Measurements from ENCODE around the gene NSG2.
"Not testable (repeated sequence)": the region's sequence is repeated elsewhere in the genome, so short reads cannot be mapped to it uniquely, and the experiment has no call there.

The NSG2 gene

DNA sequence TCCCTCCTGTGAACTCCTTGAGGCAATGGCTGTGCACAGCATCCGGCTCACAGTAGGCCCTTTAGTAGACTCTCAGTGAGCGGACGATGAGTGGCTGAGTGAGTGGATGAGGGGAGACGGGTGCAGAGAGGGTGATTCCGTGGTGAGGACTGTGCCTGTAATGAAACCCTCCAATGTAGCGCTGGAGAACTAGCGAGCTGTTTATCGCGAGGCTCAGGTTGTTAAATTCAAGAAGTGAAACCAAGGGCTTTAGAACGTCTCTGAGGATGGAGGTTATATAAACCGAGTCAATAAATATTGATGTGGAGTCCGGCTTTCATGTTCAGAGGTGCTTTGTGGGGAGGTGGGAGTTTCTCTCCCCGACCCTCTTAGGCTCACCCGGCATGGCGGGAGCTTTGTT is 53.2 kb downstream of the NSG2 start:
- no peak overlapping the region for H3K4me3 ChIP-seq (ENCODE audit: low read depth, low read length)

DNA sequence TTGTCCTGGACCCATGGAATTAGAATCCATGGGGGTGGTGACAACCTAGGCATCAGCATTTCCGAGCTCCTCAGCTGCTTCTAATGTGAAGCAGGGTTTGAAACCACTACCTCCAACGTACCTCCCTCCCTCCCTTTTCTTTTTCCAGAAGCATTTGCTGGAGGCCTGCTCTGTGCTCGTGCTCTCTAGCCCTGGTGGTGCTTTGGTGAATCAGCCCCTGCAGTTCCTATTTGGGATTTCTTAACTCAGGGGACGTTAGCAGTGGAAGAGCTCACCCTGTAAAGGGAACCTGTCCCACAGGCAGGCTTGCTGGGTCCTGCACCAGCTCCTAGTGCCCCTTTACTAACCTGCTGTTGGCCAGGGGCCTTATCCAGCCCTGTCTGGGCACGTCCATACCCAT is 55.0 kb downstream of the NSG2 start:
- no peak overlapping the region for H3K4me3 ChIP-seq (ENCODE audit: low read depth, low read length)

DNA sequence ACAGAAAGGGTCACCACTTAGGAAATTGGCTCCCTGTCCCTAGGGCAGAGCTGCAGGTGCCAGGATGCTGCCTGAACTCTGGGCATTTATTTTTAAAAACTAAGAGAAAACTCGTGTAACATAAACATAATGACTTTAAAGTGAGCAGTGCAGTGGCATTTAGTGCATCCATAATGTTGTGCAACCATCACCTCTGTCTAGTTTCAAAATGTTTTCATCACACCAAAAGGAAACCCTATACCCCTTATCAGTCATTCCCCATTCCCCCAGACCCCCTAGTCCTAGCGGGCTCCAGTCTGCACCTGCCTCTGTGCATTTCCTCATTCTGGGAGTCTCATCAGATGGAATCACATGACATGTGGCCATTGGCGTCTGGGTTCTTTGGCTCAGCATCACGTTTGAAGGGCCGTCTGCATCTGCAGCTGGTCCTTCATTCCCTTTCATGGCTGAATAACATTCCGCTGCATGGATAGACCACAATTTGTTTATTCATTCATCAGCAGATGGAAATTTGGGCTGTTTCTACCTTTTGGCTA is 55.8 kb downstream of the NSG2 start:
- H3K4me3 ChIP-seq (ENCODE audit: low read depth, low read length): no peak overlapping the region

DNA sequence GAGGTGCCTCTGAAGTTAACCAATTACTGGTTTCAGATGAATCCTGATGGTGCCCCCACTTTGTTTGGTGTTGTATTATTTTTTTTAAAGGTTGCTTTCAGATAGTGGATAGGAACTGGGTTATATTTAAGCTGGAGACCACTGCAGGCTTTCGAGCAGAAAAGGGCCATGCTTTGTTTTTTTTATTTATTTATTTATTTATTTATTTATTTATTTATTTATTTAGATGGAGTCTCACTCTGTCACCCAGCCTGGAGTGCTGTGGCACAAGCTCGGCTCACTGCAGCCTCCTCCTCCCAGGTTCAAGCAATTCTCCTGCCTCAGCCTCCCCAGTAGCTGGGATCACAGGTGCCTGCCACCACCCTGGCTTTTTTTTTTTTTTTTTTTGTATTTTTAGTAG is 57.1 kb downstream of the NSG2 start:
- not testable (repeated sequence) for H3K4me3 ChIP-seq (ENCODE audit: low read depth, low read length)

DNA sequence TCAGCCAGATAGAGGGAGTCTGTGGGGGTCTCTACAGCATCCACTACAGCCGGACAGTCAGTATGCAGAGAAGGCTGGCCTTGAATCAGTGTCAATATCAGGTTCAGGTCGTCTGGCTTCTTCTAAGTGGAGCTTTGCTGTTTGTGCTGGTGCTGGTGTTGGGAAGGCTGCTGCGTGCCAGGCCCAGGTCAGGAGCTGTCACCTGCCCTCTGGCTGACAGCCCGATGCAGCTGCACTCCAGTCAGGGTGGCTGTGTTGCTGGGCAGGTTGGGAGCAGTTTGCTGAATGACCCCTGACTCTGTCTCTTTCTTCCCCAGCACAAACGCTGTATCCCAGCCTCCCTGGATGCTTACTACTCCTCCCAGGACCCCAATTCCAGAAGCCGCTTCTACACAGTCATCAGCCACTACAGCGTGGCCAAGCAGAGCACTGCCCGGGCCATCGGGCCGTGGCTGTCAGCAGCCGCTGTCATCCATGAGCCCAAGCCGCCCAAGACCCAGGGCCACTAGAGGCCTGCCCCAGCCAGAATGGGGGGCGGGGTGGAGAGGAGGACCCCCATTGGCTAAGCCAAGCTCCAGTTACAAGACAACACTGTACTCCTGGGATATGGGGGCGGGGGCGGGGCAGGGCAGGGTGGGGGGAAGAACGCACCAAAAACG is 61.6 kb downstream of the NSG2 start:
- no peak overlapping the region for H3K4me3 ChIP-seq (ENCODE audit: low read depth, low read length)

DNA sequence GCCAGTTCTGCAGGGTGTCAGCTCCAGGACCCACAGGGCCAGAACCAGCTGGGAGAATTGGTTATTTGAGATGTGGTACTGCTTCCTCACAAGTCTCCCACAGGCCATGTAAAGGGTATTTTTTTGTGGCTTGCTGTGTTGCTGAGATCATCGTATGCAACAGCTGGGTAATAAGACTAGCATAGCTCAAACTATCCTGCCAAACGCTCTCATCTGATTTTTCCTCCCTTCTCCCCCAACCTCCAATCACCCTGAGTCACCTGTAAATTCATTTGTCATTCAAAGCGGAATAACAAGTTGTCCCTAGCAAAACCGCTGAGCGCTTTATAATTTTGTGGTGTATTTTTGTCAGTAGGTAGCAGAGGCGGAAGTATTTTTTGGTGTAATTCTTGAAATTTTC is 63.2 kb downstream of the NSG2 start:
- no peak overlapping the region for H3K4me3 ChIP-seq (ENCODE audit: low read depth, low read length)

DNA sequence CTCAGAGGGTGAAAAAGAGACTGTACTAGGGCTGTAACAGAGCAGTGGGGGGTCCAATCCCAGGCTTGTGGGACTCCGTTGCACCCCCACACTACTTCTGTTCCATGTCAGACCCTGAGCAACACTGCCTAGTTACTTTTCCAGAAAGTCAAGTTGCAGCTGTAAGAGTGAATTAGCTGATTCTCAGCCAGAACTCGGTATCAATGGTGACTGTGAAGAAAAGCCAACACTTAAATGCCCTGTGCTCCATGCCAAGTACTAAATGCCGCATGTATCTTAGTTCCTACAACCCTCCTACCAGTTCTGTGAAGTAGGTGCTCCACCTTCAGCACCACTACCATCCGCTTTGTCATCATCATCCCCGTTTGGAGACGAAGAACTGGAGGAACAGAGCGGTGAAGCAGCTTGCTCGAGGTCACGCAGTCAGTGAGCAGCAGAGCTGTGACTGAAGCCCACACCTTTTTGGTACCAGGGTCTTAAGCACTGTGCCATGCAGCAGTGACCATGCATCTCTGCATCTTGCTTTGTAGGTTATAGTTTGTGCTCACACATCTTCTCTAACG is 64.3 kb downstream of the NSG2 start:
- no peak overlapping the region for H3K4me3 ChIP-seq (ENCODE audit: low read depth, low read length)

DNA sequence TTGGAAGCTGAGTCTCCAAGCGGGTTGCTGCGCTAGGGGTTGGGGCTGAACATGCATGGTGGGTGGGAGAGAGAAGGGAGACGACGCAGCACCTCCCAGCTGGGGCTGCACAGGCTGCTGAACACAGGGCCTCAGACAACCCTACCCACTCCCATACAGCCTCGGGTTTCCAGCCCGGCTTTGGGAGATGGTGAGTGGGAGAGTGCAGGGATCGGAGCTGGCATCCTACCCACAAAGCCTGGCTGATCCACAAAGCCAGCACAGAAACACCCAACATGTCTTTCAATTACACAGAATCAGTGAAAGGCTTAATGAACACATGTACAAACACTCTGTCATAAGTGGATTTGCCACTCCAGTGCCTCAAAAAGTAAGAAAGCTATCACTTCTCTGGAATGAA is 64.8 kb downstream of the NSG2 start:
- H3K4me3 ChIP-seq (ENCODE audit: low read depth, low read length): no peak overlapping the region

DNA sequence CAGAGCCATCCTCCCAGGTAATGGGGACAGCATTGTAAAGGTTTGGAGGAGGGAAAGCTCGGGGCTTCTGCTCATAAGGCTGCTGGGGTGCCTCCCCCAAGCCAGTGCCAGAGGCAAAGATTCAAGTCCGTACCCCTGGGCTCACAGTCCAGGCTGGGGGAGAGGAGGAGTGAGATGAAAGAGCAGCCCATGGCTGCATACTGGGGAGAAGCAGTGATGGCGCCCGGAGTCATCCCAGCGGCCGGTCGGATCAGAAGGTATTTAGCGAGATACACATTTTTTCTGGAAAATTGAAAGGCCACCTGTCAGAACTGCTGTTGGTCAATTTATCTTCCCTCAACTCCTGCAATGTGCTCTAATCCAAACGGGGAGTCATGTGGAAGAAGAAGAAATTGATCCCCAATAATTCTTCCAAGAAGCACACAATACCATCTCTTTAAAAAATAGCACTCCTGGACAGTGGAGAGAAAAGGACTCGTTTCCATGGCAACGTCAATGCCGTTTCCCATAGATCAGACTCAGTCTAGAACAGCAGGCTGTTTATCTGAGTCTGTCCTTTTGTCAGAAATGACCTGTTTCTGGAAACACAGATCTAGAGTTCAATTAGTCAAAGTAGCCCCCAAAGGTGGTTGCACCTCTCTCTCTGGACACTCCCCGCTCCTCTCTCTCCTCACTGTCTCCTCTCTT is 65.9 kb downstream of the NSG2 start:
- no peak overlapping the region for H3K4me3 ChIP-seq (ENCODE audit: low read depth, low read length)

DNA sequence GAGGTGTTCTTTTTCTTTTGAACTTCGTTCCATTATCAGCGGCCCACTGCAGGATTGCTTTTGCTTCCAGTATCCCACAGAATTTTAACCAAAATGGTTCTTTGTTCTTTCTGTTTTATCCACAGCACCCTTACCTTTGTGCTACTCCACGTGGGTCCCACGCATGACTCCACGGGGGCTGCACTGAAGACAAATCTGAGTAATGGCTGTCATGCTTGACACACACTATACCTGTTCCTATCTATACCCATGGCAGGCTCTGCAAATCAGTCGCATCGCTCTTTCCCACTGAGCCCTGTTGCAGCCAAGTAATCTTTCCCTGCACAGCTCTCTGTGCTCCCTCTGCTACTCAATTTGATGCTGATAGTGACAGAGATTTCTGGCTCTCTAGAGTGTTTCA is 69.7 kb downstream of the NSG2 start:
- H3K4me3 ChIP-seq (ENCODE audit: low read depth, low read length): no peak overlapping the region

DNA sequence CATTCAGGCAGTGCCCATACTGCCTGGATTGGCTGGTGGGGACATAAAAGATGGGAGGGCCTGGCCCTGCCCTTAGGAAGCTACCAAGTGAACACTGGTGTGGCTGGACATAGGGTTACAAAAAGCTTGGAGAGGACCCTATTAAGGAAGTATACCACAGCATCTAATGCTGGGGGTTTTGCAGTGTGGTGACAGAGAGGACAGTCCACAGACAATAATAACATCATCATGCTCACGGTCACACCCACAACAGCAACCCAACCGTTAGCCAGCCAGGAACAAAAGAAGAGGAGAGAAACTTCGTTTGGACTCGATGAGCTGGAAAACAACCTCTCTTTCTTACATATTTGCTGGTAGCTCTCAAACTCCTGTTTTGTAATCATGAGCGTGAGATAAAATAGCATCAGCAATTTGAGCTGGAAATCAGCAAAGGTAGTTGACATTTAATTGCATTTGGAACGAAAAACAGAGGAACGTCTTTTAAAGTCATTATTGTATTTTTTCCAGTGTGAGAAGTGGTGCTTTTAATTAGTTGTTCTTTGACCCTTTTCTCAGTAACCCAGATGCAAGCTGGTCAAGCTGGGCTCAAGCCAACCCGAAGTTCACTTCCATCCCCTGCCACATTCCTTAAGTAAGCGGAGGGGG is 73.4 kb downstream of the NSG2 start:
- H3K4me3 ChIP-seq (ENCODE audit: low read depth, low read length): no peak overlapping the region

- H3K4me3 ChIP-seq (ENCODE audit: low read depth, low read length): no peak overlapping the region
These were observed 74.0 kb downstream of the NSG2 start for GRCh38 chr5:174119468-174119881.

GRCh38 chr5:174120401-174121005 is 75.0 kb downstream of the NSG2 start:
- H3K4me3 ChIP-seq (ENCODE audit: low read depth, low read length): no peak overlapping the region

GRCh38 chr5:174134545-174134944 is 89.0 kb downstream of the NSG2 start:
- H3K4me3 ChIP-seq (ENCODE audit: low read depth, low read length): no peak overlapping the region

- no peak overlapping the region for H3K4me3 ChIP-seq (ENCODE audit: low read depth, low read length)
These were observed 94.1 kb downstream of the NSG2 start for GRCh38 chr5:174139623-174140022.

- H3K4me3 ChIP-seq (ENCODE audit: low read depth, low read length): no peak overlapping the region
These were observed 95.0 kb downstream of the NSG2 start for GRCh38 chr5:174140452-174141020.

DNA sequence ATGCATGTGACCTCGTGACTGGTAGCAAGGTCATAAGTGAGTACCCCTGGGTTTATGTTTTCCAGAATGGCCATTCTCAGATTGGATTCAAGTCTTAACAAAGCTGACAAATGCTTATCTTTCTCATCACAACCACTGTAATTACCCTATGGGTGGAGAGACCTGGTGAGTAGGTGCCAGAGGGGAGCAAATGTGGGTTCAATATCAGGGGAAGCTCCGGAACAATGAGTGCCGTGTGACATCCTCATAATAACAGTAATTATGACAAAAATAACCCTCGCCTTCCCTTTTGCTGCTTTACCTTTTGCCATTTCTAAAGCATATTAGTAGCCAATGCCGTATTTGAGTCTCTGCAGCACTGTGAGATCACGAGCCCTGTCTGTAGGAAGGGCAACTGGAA is 95.9 kb downstream of the NSG2 start:
- H3K4me3 ChIP-seq (ENCODE audit: low read depth, low read length): no peak overlapping the region

DNA sequence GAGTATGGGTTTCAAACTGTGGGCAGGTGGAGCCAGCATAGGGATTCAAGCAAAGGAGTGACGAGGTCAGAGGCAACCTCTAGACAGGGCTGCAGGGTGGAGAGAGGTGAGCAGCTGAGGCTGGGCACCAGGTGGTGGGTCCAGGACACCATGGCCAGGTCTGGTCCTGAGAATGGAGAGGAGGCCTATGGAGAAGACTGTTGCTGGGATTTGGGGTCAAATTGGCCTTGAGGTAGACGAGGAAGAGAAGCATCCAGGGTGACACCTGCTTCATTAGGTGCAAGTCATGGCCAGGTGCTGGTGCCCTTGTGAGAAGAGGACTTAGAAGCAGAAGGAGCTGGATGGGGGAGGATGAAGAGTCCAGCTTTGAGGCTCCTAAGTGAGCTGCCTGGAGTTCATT is 99.6 kb downstream of the NSG2 start:
- no peak overlapping the region for H3K4me3 ChIP-seq (ENCODE audit: low read depth, low read length)

DNA sequence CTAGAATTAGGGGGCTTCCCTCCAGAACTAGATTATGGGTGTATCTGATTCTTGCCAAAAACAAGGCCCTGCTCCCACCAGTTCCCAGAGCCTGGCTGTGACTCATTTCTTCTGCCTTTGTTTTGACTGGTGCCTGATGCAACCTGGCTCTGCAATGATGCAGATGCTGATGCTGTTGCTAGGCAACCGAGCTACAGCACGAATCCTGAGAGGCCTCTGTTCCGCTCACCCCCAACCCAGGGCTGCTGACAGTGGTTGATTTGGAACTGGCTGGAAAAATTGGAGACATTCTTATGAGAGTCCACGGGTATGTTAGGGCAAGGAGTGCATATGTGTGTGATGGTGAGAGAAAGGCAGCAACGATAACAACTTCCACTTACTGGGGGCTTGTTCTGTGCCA is 100.3 kb downstream of the NSG2 start:
- H3K4me3 ChIP-seq (ENCODE audit: low read depth, low read length): no peak overlapping the region

GRCh38 chr5:174146556-174146955 is 101.0 kb downstream of the NSG2 start:
- no peak overlapping the region for H3K4me3 ChIP-seq (ENCODE audit: low read depth, low read length)

- not testable (repeated sequence) for H3K4me3 ChIP-seq (ENCODE audit: low read depth, low read length)
These were observed 101.5 kb downstream of the NSG2 start for GRCh38 chr5:174147012-174147411.
